HepG2 (cell line): ENCODE measurements around the gene CAMSAP1. TPM values are rescaled to one million over a fixed set of nuclear protein-coding genes. Genes with fewer than 3 reads are reported as not detected.

Experiments
- ATAC-seq: fragments of 200-7000 bp; cut with Tn5 transposase; 3 replicates; pipeline ENCODE4 v1.9.1; 2020; ENCODE audit warnings: mild to moderate bottlenecking, moderate library complexity
- BruUV-seq: library from RNA; stranded (reverse); fragments of 400-500 nt; replicated peaks from 2 replicates; lab custom pipeline; 2021; lab: Mats Ljungman, UMichigan
- CTCF ChIA-PET: fragments of 300-600 bp; formaldehyde crosslinking; extraction: SDS; loops from one replicate; lab custom pipeline; 2021; ENCODE audit warnings: low total read pairs, inconsistent platforms, low intra/inter-chr PET ratio; lab: Yijun Ruan, JAX
- POLR2A ChIA-PET: fragments of 350-600 bp; sonication (Branson Sonifier 250); formaldehyde crosslinking; loops from one replicate; lab custom pipeline; 2020; ENCODE audit warnings: antibody characterized with exemption, inconsistent platforms; lab: Yijun Ruan, JAX
- DNase-seq: peaks from one replicate; pipeline ENCODE4 v3.0.0-alpha.2; 2015; ENCODE audit warnings: low spot score
- FAIRE-seq: peaks from 3 replicates; lab custom pipeline; 2011; peaks lifted over from hg19 to GRCh38; lab: Jason Lieb, UNC
- H2AFZ ChIP-seq: one replicate; pipeline ENCODE4 v1.6.1; 2011; ENCODE audit warnings: low read length, inconsistent platforms
- H3K27ac ChIP-seq: fragments of 300-600 bp; 3 replicates; pipeline ENCODE4 v1.8.0; 2011; ENCODE audit warnings: mixed run types, mild to moderate bottlenecking, mixed read lengths, low read length, inconsistent platforms; ENCODE audit not compliant: insufficient read depth; ENCODE audit errors: extremely low read length
- H3K27me3 ChIP-seq, 2 experiments: fragments of 200-600 bp in 1 of 2; 2 replicates in 1 of 2; 3 replicates in 1 of 2; pipeline versions ENCODE4 v1.6.0 to v1.8.0; 2011; ENCODE audit warnings: low read length in 2 of 2, mild to moderate bottlenecking in 2 of 2, moderate library complexity in 2 of 2, inconsistent platforms in 1 of 2; ENCODE audit not compliant: insufficient read depth in 2 of 2, control insufficient read depth in 1 of 2
- H3K36me3 ChIP-seq, 2 experiments: fragments of 200-600 bp in 1 of 2; replicated peaks in 1 of 2; 2 replicates in 1 of 2; 3 replicates in 1 of 2; pipeline versions ENCODE4 v1.5.1 to v1.8.0; 2011; ENCODE audit warnings: low read length in 2 of 2, inconsistent platforms in 1 of 2; ENCODE audit not compliant: insufficient read depth in 2 of 2, control insufficient read depth in 1 of 2
- H3K4me1 ChIP-seq: 2 replicates; pipeline ENCODE4 v1.5.1; 2012; ENCODE audit warnings: low read length, inconsistent platforms; ENCODE audit not compliant: insufficient read depth
- H3K4me2 ChIP-seq: 2 replicates; pipeline ENCODE4 v1.6.0; 2011; ENCODE audit warnings: low read depth, low read length, inconsistent platforms
- H3K4me3 ChIP-seq, 3 experiments: fragments of 200-600 bp in 1 of 3; sonication (generic), shearing (Covaris generic) in 1 of 3; replicated peaks in 1 of 3; 2 replicates each; pipeline ENCODE4 v1.5.1; 2011 to 2016; ENCODE audit warnings: low read length in 3 of 3, inconsistent platforms in 2 of 3, low read depth in 2 of 3, mild to moderate bottlenecking in 2 of 3, control low read depth in 1 of 3, mixed read lengths in 1 of 3; ENCODE audit not compliant: insufficient read depth in 1 of 3
- H3K79me2 ChIP-seq: one replicate; pipeline ENCODE4 v1.6.1; 2011; ENCODE audit warnings: low read length, inconsistent platforms; ENCODE audit not compliant: insufficient read depth
- H3K9ac ChIP-seq: 2 replicates; pipeline ENCODE4 v1.6.0; 2011; ENCODE audit warnings: mild to moderate bottlenecking, low read depth, low read length, inconsistent platforms; ENCODE audit not compliant: insufficient read depth
- H3K9me3 ChIP-seq: 2 replicates; pipeline ENCODE4 v1.5.1; 2012; ENCODE audit warnings: mild to moderate bottlenecking, low read length
- H4K20me1 ChIP-seq: 2 replicates; pipeline ENCODE4 v1.6.0; 2011; ENCODE audit warnings: inconsistent platforms, mild to moderate bottlenecking, low read length, moderate library complexity; ENCODE audit not compliant: insufficient read depth
- GABPB1 ChIP-seq: IDR thresholded peaks from 2 replicates; pipeline ENCODE4 v1.6.1; 2016; ENCODE audit warnings: mild to moderate bottlenecking, missing genetic modification reagents, moderate library complexity, missing compliant biosample characterization
- HDAC1 ChIP-seq: sonication (generic); formaldehyde crosslinking; IDR thresholded peaks from 2 replicates; pipeline ENCODE4 v1.5.1; 2020; ENCODE audit warnings: mild to moderate bottlenecking, missing genetic modification reagents
- HOMEZ ChIP-seq: IDR thresholded peaks from 2 replicates; pipeline ENCODE4 v1.6.1; 2016; ENCODE audit warnings: low read depth
- KDM5B ChIP-seq: sonication (generic); formaldehyde crosslinking; IDR thresholded peaks from 2 replicates; pipeline ENCODE4 v1.4.0; 2020; ENCODE audit warnings: missing genetic modification reagents, mild to moderate bottlenecking, borderline replicate concordance
- KLF11 ChIP-seq: IDR thresholded peaks from 2 replicates; pipeline ENCODE4 v1.6.1; 2016; ENCODE audit warnings: missing compliant biosample characterization
- RBFOX2 ChIP-seq: fragments of 200-400 bp; formaldehyde crosslinking; IDR thresholded peaks from 2 replicates; pipeline ENCODE4 v1.6.1; 2017; ENCODE audit warnings: low read depth, mild to moderate bottlenecking, low read length
- SNAPC4 ChIP-seq: sonication (generic); formaldehyde crosslinking; IDR thresholded peaks from 2 replicates; pipeline ENCODE4 v1.4.0; 2020; ENCODE audit warnings: mild to moderate bottlenecking, missing genetic modification reagents
- SPEN ChIP-seq: sonication (generic); formaldehyde crosslinking; IDR thresholded peaks from 2 replicates; pipeline ENCODE4 v1.5.1; 2020; ENCODE audit warnings: low read depth, mild to moderate bottlenecking, missing genetic modification reagents
- TAF1 ChIP-seq: sonication (generic); formaldehyde crosslinking; IDR thresholded peaks from 2 replicates; pipeline ENCODE4 v1.4.0; 2020; ENCODE audit warnings: missing genetic modification reagents
- ZBTB38 ChIP-seq: sonication (generic); formaldehyde crosslinking; IDR thresholded peaks from 2 replicates; pipeline ENCODE4 v1.5.1; 2020; ENCODE audit warnings: mild to moderate bottlenecking, missing genetic modification reagents
- ZNF12 ChIP-seq: sonication (generic); formaldehyde crosslinking; IDR thresholded peaks from 2 replicates; pipeline ENCODE4 v1.5.0; 2020; ENCODE audit warnings: missing genetic modification reagents
- ZNF3 ChIP-seq: IDR thresholded peaks from 2 replicates; pipeline ENCODE4 v1.7.0; 2017; ENCODE audit warnings: inconsistent platforms
- ZNF329 ChIP-seq: sonication (generic); formaldehyde crosslinking; IDR thresholded peaks from 2 replicates; pipeline ENCODE4 v1.9.0; 2021; ENCODE audit warnings: low read depth, mild to moderate bottlenecking, missing genetic modification reagents
- ZNF512 ChIP-seq: sonication (generic); formaldehyde crosslinking; IDR thresholded peaks from 2 replicates; pipeline ENCODE4 v1.4.0; 2020; ENCODE audit warnings: mild to moderate bottlenecking, missing genetic modification reagents
- ZNF710 ChIP-seq: sonication (generic); formaldehyde crosslinking; IDR thresholded peaks from 2 replicates; pipeline ENCODE4 v1.5.0; 2020; ENCODE audit warnings: mild to moderate bottlenecking, missing genetic modification reagents, borderline replicate concordance
- WGBS: methylation state at CpG from one replicate; pipeline ENCODE4 v1.1.6; 2017; ENCODE audit warnings: low lambda C conversion rate; 5-methylcytosine and 5-hydroxymethylcytosine counted together
- in situ Hi-C: cut with HindIII; loops from 2 replicates; pipeline ENCODE4 v1.10.0; 2017; ENCODE audit warnings: low pct_unique_long_range_greater_than_20kb; ENCODE audit not compliant: extremely low pct_ligation_motif_present
- intact Hi-C: fragments of 100-400 bp; cut with micrococcal nuclease; formaldehyde crosslinking; loops from one replicate; pipeline ENCODE4 v1.10.0; 2022; ENCODE audit not compliant: unreplicated experiment
- polyA plus RNA-seq, 8 experiments: library from polyadenylated mRNA; depleted of rRNA in 3 of 8; stranded (reverse) in 7 of 8; unstranded in 1 of 8; fragments of >200 nt; fragmentation: Illumina TruSeq in 4 of 8; extraction: Trizol in 4 of 8; gene quantifications; 2 replicates each; pipeline versions ENCODE4 v1.2.1 to v1.2.3, GENCODE V29; 2011 to 2016; ENCODE audit warnings: low read depth in 4 of 8, missing spikeins in 1 of 8, mixed read lengths in 1 of 8; ENCODE audit not compliant: insufficient read depth in 1 of 8
- total RNA-seq, 5 experiments: library from RNA; depleted of rRNA; stranded (reverse); fragments of >200 nt; fragmentation: Illumina TruSeq; extraction: Trizol; gene quantifications; 2 replicates each; pipeline ENCODE4 v1.2.3, GENCODE V29; 2016; ENCODE audit warnings: low read depth in 1 of 5

The CAMSAP1 gene
- total and polyA plus RNA-seq, 2 of the 13 experiments (the other 11 are each of a cell fraction or from before 2014, with no cell fraction given) = 3.8 to 12.4 TPM

- Histone ChIP-seq H3K36me3 (peaks cover 3 to 17% of the 10 kb centered on the region in 2 experiments; a peak in 4 of 5 replicates), H3K4me3 (peak overlapping the region in 2 of 3 experiments; percentile 75 to 80; a peak in 4 of 6 replicates), H3K79me2 (peaks cover 62% of the 10 kb centered on the region), H4K20me1 (peaks cover 21% of the 10 kb centered on the region), H3K4me2 (peak overlapping the region; percentile 42), H3K4me1 (peaks cover 64% of the 10 kb centered on the region), H3K9me3 (no peaks in the 10 kb centered on the region), H3K27me3 (no peaks in the 10 kb centered on the region), H3K9ac (peak overlapping the region; percentile 68), H2AFZ (no peak overlapping the region), H3K27ac (no peak overlapping the region)
- ATAC-seq = no peak
- FAIRE-seq = no peak
- 0% methylated on average over 17 of the region's 69 CpGs for WGBS
- no peak for DNase-seq
- CTCF ChIA-PET = no interaction called here
- intact Hi-C loops (loop anchor here (2.0 kb wide), 1 partner anchor 42 kb away; no protein-coding TSS in a partner anchor), in situ Hi-C loops (no loop called here)
- POLR2A ChIA-PET = interaction anchor here (0.6 to 1.3 kb wide), 4 partner anchors 16 to 213 kb away, joined by 3 to 4 read pairs (median 4); no protein-coding TSS in a partner anchor
- BruUV-seq = no TSS peak
- no peak for TF ChIP-seq ZNF512
- TF ChIP-seq HDAC1 (CRISPR knock-in tag) = 0 out of 2 replicates have a peak, but pooled peaks have one; percentile 9
- no peak for TF ChIP-seq HOMEZ (CRISPR knock-in tag)
- no peak for TF ChIP-seq ZNF3 (CRISPR knock-in tag)
- TF ChIP-seq RBFOX2 = 0 out of 2 replicates have a peak, but pooled peaks have one; percentile 29
- 0 out of 2 replicates have a peak, but pooled peaks have one; percentile 23 for TF ChIP-seq SPEN
- TF ChIP-seq GABPB1 (CRISPR knock-in tag) = 0 out of 2 replicates have a peak, but pooled peaks have one; percentile 30
- no peak for TF ChIP-seq ZBTB38 (CRISPR knock-in tag)
- TF ChIP-seq ZNF12 (CRISPR knock-in tag) = no peak
- no peak for TF ChIP-seq SNAPC4
- no peak for TF ChIP-seq ZNF329 (CRISPR knock-in tag)
- TF ChIP-seq ZNF710 (CRISPR knock-in tag) = no peak
- TF ChIP-seq TAF1 (CRISPR knock-in tag) = peak; percentile 11; the same call in 1 of the 2 replicates
- no peak for TF ChIP-seq KDM5B
- TF ChIP-seq KLF11 = no peak
These were observed 328 bp downstream of the CAMSAP1 start for GRCh38 chr9:135907006-135907430.
